HG03520 (cell line): ENCODE measurements around the gene GMCL2.
A peak's percentile ranks its signal among the peaks of the same experiment; 100 is the strongest.

Experiments used
- ATAC-seq: cut with Tn5 transposase; IDR thresholded peaks from one replicate; pipeline ENCODE4 v1.9.1; 2021; ENCODE audit warnings: mild to moderate bottlenecking, moderate library complexity; ENCODE audit not compliant: unreplicated experiment

The GMCL2 gene

GRCh38 chr5:178191661-178192060, 4.5 kb upstream of the GMCL2 start:
- ATAC-seq, result no peak

- no peak for ATAC-seq
These were observed 2.3 kb upstream of the GMCL2 start for GRCh38 chr5:178189433-178189832.

- no peak for ATAC-seq
These were observed 744 bp downstream of the GMCL2 start for GRCh38 chr5:178186427-178186826.

- ATAC-seq, result no peak
These were observed 4.9 kb downstream of the GMCL2 start for GRCh38 chr5:178182158-178182876.

GRCh38 chr5:178180141-178180863, 6.9 kb downstream of the GMCL2 start:
- ATAC-seq, result no peak

GRCh38 chr5:178177569-178177968, 9.6 kb downstream of the GMCL2 start:
- no peak for ATAC-seq

- no peak for ATAC-seq
These were observed 10.4 kb downstream of the GMCL2 start for GRCh38 chr5:178176791-178177190.

- ATAC-seq, result no peak
These were observed 12.7 kb downstream of the GMCL2 start for GRCh38 chr5:178174456-178174855.

- ATAC-seq, result no peak
These were observed 16.7 kb downstream of the GMCL2 start for GRCh38 chr5:178170455-178170854.

GRCh38 chr5:178165581-178165980, 21.6 kb downstream of the GMCL2 start:
- ATAC-seq, result no peak

GRCh38 chr5:178163772-178164735, 23.1 kb downstream of the GMCL2 start:
- ATAC-seq, result peak; percentile 97

GRCh38 chr5:178162481-178162880, 24.7 kb downstream of the GMCL2 start:
- no peak for ATAC-seq

GRCh38 chr5:178160176-178160575, 27.0 kb downstream of the GMCL2 start:
- ATAC-seq, result no peak

GRCh38 chr5:178155065-178155464, 32.1 kb downstream of the GMCL2 start:
- ATAC-seq, result no peak

GRCh38 chr5:178153530-178154340, 33.4 kb downstream of the GMCL2 start, which contains the start of gene NHP2:
NHP2 (minus strand) TSS chr5:178153885; CDS start chr5:178153817, 68 bp downstream.
- ATAC-seq, result peak; percentile 99

GRCh38 chr5:178152491-178153444, 34.4 kb downstream of the GMCL2 start:
- no peak for ATAC-seq

GRCh38 chr5:178150977-178151734, 36.0 kb downstream of the GMCL2 start:
- no peak for ATAC-seq

GRCh38 chr5:178149199-178149932, 37.8 kb downstream of the GMCL2 start:
- no peak for ATAC-seq
